ENCODE data around the gene DENND11. TPM values are rescaled to one million over a fixed set of nuclear protein-coding genes. Genes with fewer than 3 reads are reported as not detected.

Gene DENND11
- total RNA-seq, 1 donor: 7.6 TPM

DNA sequence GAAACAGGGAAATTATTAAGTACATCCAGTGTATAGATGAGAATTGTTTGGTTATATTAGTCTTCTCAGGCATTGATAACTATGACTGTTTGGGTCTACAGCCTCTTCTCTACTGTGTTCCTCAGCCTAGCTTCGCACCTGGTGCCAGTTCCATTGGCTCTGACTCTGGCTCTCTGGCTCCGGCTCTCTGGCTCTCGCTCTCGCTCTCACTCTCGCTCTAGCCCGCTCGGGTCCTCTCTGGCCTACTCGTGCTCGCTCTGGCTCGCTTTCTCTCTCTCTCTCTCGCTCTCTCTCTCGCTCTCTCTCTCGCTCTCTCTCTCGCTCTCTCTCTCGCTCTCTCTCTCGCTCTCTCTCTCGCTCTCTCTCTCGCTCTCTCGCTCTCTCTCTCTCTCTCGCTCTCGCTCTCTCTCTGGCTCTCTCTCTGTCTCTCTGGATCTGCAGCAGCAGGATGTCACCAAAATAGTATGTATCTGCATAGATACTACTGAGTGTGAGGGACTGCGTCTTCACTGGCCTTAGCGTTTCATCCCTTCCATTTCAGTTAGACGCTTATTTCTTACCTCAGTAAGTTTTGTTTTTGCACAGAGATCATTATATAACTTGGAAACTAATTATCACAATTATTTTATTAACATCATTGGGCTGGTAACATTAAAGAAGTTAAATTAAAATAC, 29.6 kb upstream of the DENND11 start:
- Histone ChIP-seq H3K4me3 (ENCODE audit: insufficient read depth, low read length) (no peak overlapping the region), H3K79me2 (ENCODE audit: insufficient read depth, low read length) (no peaks in the 10 kb centered on the region), H3K27me3 (ENCODE audit: insufficient read depth, low read length) (no peaks in the 10 kb centered on the region), H2AFZ (ENCODE audit: low read length) (no peak overlapping the region), H3K4me1 (ENCODE audit: insufficient read depth, low read length) (no peaks in the 10 kb centered on the region), H3K4me2 (ENCODE audit: insufficient read depth, low read length) (no peak overlapping the region), H3K36me3 (ENCODE audit: insufficient read depth, low read length) (no peaks in the 10 kb centered on the region), H4K20me1 (ENCODE audit: insufficient read depth, low read length) (no peaks in the 10 kb centered on the region), H3K27ac (ENCODE audit: low read depth, low read length) (no peak overlapping the region), H3K9me3 (ENCODE audit: low read depth, low read length) (no peaks in the 10 kb centered on the region)
- no peak for DNase-seq (ENCODE audit: insufficient read length, low spot score, missing footprints)
- TF ChIP-seq, protein P1, sequence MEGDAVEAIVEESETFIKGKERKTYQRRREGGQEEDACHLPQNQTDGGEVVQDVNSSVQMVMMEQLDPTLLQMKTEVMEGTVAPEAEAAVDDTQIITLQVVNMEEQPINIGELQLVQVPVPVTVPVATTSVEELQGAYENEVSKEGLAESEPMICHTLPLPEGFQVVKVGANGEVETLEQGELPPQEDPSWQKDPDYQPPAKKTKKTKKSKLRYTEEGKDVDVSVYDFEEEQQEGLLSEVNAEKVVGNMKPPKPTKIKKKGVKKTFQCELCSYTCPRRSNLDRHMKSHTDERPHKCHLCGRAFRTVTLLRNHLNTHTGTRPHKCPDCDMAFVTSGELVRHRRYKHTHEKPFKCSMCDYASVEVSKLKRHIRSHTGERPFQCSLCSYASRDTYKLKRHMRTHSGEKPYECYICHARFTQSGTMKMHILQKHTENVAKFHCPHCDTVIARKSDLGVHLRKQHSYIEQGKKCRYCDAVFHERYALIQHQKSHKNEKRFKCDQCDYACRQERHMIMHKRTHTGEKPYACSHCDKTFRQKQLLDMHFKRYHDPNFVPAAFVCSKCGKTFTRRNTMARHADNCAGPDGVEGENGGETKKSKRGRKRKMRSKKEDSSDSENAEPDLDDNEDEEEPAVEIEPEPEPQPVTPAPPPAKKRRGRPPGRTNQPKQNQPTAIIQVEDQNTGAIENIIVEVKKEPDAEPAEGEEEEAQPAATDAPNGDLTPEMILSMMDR (IDR thresholded peaks at IDR 0.05; ENCODE audit: extremely low read depth, low read depth, low read length): no peak

DNA sequence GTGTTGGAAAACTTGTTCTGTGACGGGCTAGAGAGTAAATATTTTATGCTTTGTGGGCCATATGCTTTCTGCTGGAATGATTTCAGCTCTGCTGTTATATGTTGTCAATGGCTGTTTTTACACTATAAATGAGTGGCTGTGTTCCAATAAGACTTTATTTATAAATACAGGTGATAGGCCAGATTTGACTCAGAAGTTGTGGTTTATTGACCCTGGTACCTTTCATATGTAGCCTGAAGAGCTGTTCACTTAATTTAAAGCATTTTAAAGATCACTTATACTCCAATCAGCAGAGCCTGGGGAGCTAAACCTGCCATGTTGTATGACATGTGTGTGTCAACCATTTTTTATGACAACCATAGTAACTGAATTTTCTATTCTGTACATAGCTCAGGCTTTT, 27.1 kb upstream of the DENND11 start:
- Histone ChIP-seq H2AFZ (ENCODE audit: low read length) (no peak overlapping the region), H3K27ac (ENCODE audit: low read depth, low read length) (no peak overlapping the region), H3K36me3 (ENCODE audit: insufficient read depth, low read length) (no peaks in the 10 kb centered on the region), H3K9me3 (ENCODE audit: low read depth, low read length) (no peaks in the 10 kb centered on the region), H3K4me1 (ENCODE audit: insufficient read depth, low read length) (no peaks in the 10 kb centered on the region), H3K4me2 (ENCODE audit: insufficient read depth, low read length) (no peak overlapping the region), H4K20me1 (ENCODE audit: insufficient read depth, low read length) (no peaks in the 10 kb centered on the region), H3K79me2 (ENCODE audit: insufficient read depth, low read length) (no peaks in the 10 kb centered on the region), H3K4me3 (ENCODE audit: insufficient read depth, low read length) (no peak overlapping the region), H3K27me3 (ENCODE audit: insufficient read depth, low read length) (no peaks in the 10 kb centered on the region)
- TF ChIP-seq, protein P1 (IDR thresholded peaks at IDR 0.05; ENCODE audit: extremely low read depth, low read depth, low read length): no peak
- no peak for DNase-seq (ENCODE audit: insufficient read length, low spot score, missing footprints)

DNA sequence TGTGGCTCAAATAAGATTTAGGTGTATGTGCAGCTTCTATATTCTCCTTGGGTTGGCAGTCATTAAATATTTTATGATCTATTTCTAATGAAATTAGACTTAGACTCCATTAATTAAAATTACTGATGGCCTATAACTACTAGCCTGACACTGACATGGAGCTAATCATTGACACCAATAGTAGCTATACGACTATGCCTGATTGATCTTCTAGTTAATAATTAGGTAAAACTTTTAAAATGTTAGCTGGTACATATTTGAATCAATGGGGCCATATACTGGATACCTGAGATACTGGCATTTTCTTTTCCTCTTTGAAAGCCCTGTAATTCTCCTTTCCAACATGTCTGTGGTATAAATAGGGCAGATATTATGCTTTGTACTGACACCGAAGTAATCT, 20.6 kb upstream of the DENND11 start:
- H3K4me2 ChIP-seq (ENCODE audit: insufficient read depth, low read length): no peak overlapping the region
- H2AFZ ChIP-seq (ENCODE audit: low read length): no peak overlapping the region
- H3K4me1 ChIP-seq (ENCODE audit: insufficient read depth, low read length): no peaks in the 10 kb centered on the region
- no peaks in the 10 kb centered on the region for H3K79me2 ChIP-seq (ENCODE audit: insufficient read depth, low read length)
- DNase-seq (ENCODE audit: insufficient read length, low spot score, missing footprints): no peak
- no peaks in the 10 kb centered on the region for H4K20me1 ChIP-seq (ENCODE audit: insufficient read depth, low read length)
- H3K9me3 ChIP-seq (ENCODE audit: low read depth, low read length): no peaks in the 10 kb centered on the region
- H3K27ac ChIP-seq (ENCODE audit: low read depth, low read length): no peak overlapping the region
- H3K4me3 ChIP-seq (ENCODE audit: insufficient read depth, low read length): no peak overlapping the region
- TF ChIP-seq, protein P1 (IDR thresholded peaks at IDR 0.05; ENCODE audit: extremely low read depth, low read depth, low read length): no peak
- no peaks in the 10 kb centered on the region for H3K27me3 ChIP-seq (ENCODE audit: insufficient read depth, low read length)
- no peaks in the 10 kb centered on the region for H3K36me3 ChIP-seq (ENCODE audit: insufficient read depth, low read length)

DNA sequence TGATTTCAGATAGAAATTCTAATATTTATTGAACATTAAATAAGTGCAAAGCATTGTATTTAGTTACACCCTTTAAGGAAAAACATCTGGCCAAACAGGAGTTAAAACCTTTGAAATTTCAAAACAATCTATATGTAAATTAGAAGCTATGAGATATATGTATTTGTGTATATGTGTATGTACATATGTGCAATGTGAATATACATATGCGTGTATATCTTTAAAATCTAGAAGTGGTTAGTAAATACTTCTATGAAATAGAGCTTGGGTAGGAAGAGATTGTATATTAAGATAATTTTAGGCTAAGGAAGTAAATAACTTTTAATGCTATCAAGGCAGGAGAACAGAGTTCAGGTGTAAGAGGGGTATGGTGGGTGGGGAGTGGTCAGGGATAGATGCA, 15.5 kb upstream of the DENND11 start:
- Histone ChIP-seq H3K27me3 (ENCODE audit: insufficient read depth, low read length) (no peaks in the 10 kb centered on the region), H4K20me1 (ENCODE audit: insufficient read depth, low read length) (no peaks in the 10 kb centered on the region), H3K79me2 (ENCODE audit: insufficient read depth, low read length) (no peaks in the 10 kb centered on the region), H2AFZ (ENCODE audit: low read length) (no peak overlapping the region), H3K4me3 (ENCODE audit: insufficient read depth, low read length) (no peak overlapping the region), H3K4me2 (ENCODE audit: insufficient read depth, low read length) (no peak overlapping the region), H3K4me1 (ENCODE audit: insufficient read depth, low read length) (no peaks in the 10 kb centered on the region), H3K9me3 (ENCODE audit: low read depth, low read length) (no peaks in the 10 kb centered on the region), H3K27ac (ENCODE audit: low read depth, low read length) (no peak overlapping the region), H3K36me3 (ENCODE audit: insufficient read depth, low read length) (no peaks in the 10 kb centered on the region)
- DNase-seq (ENCODE audit: insufficient read length, low spot score, missing footprints): no peak
- TF ChIP-seq, protein P1 (IDR thresholded peaks at IDR 0.05; ENCODE audit: extremely low read depth, low read depth, low read length): no peak

Data from osteoblast (primary cell).